GM21360 (cell line): Measurements from ENCODE around the gene MYL12A.

Experiments used
- ATAC-seq: cut with Tn5 transposase; IDR thresholded peaks from one replicate; pipeline ENCODE4 v1.9.1; 2021; ENCODE audit warnings: mild to moderate bottlenecking, moderate library complexity; ENCODE audit not compliant: unreplicated experiment

Gene MYL12A

GRCh38 chr18:3224223-3224622, 23.4 kb upstream of the MYL12A start:
- no peak for ATAC-seq

- ATAC-seq, result no peak
Observed at GRCh38 chr18:3225588-3225987, 22.0 kb upstream of the MYL12A start.

- ATAC-seq, result no peak
Observed at GRCh38 chr18:3226048-3226447, 21.6 kb upstream of the MYL12A start.

GRCh38 chr18:3230401-3231334, 16.9 kb upstream of the MYL12A start:
- ATAC-seq, result no peak

- no peak for ATAC-seq
Observed at GRCh38 chr18:3233004-3233403, 14.6 kb upstream of the MYL12A start.

GRCh38 chr18:3233433-3234168, 14.0 kb upstream of the MYL12A start:
- no peak for ATAC-seq

GRCh38 chr18:3234457-3234856, 13.1 kb upstream of the MYL12A start:
- ATAC-seq, result no peak

GRCh38 chr18:3235846-3236245, 11.8 kb upstream of the MYL12A start:
- no peak for ATAC-seq

- ATAC-seq, result no peak
Observed at GRCh38 chr18:3236470-3236869, 11.1 kb upstream of the MYL12A start.

- no peak for ATAC-seq
Observed at GRCh38 chr18:3238742-3239141, 8.9 kb upstream of the MYL12A start.

- ATAC-seq, result no peak
Observed at GRCh38 chr18:3245185-3245564, 2.4 kb upstream of the MYL12A start.

GRCh38 chr18:3245853-3246634, 1.6 kb upstream of the MYL12A start:
- peak; percentile 42 for ATAC-seq

GRCh38 chr18:3246635-3247239, 864 bp upstream of the MYL12A start:
- peak; percentile 0 for ATAC-seq

- ATAC-seq, result peak; percentile 4
Observed at GRCh38 chr18:3248062-3248657, 559 bp downstream of the MYL12A start.

GRCh38 chr18:3248658-3249359, 1.2 kb downstream of the MYL12A start:
- no peak for ATAC-seq

GRCh38 chr18:3250237-3251107, 2.9 kb downstream of the MYL12A start:
- ATAC-seq, result no peak

- no peak for ATAC-seq
Observed at GRCh38 chr18:3251249-3251962, 3.8 kb downstream of the MYL12A start.

- no peak for ATAC-seq
Observed at GRCh38 chr18:3251963-3252277, 4.3 kb downstream of the MYL12A start.
